ENCODE results near the gene CRELD2.

- TF ChIP-seq CTCF (conservative IDR thresholded peaks at IDR 0.05; ENCODE audit: low read depth, low read length) (no peak), CEBPB (IDR thresholded peaks at IDR 0.05; ENCODE audit: low read depth, low read length) (no peak), BHLHE40 (IDR thresholded peaks at IDR 0.05; ENCODE audit: low read depth, low read length) (no peak), POLR2A (IDR thresholded peaks at IDR 0.05; ENCODE audit: low read depth, low read length) (no peak)
Observed at GRCh38 chr22:49949914-49950292, 31.5 kb downstream of the CRELD2 start.

All from IMR-90 (cell line).